Activated naive CD8-positive, alpha-beta T cell treated with anti-CD3 and anti-CD28 coated beads, Interleukin-2, amount 50 U/mL, for 16 hours (primary cell): ENCODE results near the gene OR5B21.

ENCODE experiments used
- DNase-seq: peaks from one replicate; pipeline ENCODE4 v3.0.0-alpha.2; 2020; ENCODE audit warnings: low read depth, low spot score

The OR5B21 gene

GRCh38 chr11:58508005-58508404 lies at the start of gene OR5B21:
Gene OR5B21, minus strand, starts transcription at chr11:58508105. Its CDS starts 0 bp downstream, at chr11:58508105.
- DNase-seq, result no peak

GRCh38 chr11:58549644-58550043 lies 41.7 kb upstream of the OR5B21 start:
- DNase-seq, result no peak

- DNase-seq, result no peak
These were observed 38.9 kb upstream of the OR5B21 start for GRCh38 chr11:58546841-58547240.

- DNase-seq, result no peak
These were observed 24.0 kb upstream of the OR5B21 start for GRCh38 chr11:58531865-58532341.

- no peak for DNase-seq
These were observed 22.3 kb upstream of the OR5B21 start for GRCh38 chr11:58530236-58530635.

GRCh38 chr11:58527429-58527828 lies 19.5 kb upstream of the OR5B21 start:
- no peak for DNase-seq

- DNase-seq, result no peak
These were observed 18.8 kb upstream of the OR5B21 start for GRCh38 chr11:58526721-58527120.

- no peak for DNase-seq
These were observed 17.2 kb upstream of the OR5B21 start for GRCh38 chr11:58525037-58525614.

- no peak for DNase-seq
These were observed 16.5 kb upstream of the OR5B21 start for GRCh38 chr11:58524232-58525036.

- no peak for DNase-seq
These were observed 6.0 kb upstream of the OR5B21 start for GRCh38 chr11:58513747-58514367.

- no peak for DNase-seq
These were observed 3.7 kb upstream of the OR5B21 start for GRCh38 chr11:58511636-58512035.

GRCh38 chr11:58509748-58510147 lies 1.8 kb upstream of the OR5B21 start:
- no peak for DNase-seq

- DNase-seq, result no peak
These were observed 909 bp upstream of the OR5B21 start for GRCh38 chr11:58508814-58509213.

- DNase-seq, result no peak
These were observed 550 bp downstream of the OR5B21 start for GRCh38 chr11:58507355-58507754.

- DNase-seq, result no peak
These were observed 970 bp downstream of the OR5B21 start for GRCh38 chr11:58506935-58507334.

GRCh38 chr11:58505849-58506248 lies 2.1 kb downstream of the OR5B21 start:
- DNase-seq, result no peak

GRCh38 chr11:58504232-58504631 lies 3.7 kb downstream of the OR5B21 start:
- DNase-seq, result no peak

GRCh38 chr11:58503361-58503856 lies 4.5 kb downstream of the OR5B21 start:
- no peak for DNase-seq

- DNase-seq, result no peak
These were observed 5.9 kb downstream of the OR5B21 start for GRCh38 chr11:58502004-58502403.

- no peak for DNase-seq
These were observed 9.4 kb downstream of the OR5B21 start for GRCh38 chr11:58498464-58498863.

- no peak for DNase-seq
These were observed 10.0 kb downstream of the OR5B21 start for GRCh38 chr11:58497951-58498350.

- DNase-seq, result no peak
These were observed 12.0 kb downstream of the OR5B21 start for GRCh38 chr11:58495906-58496305.

- DNase-seq, result no peak
These were observed 13.8 kb downstream of the OR5B21 start for GRCh38 chr11:58494101-58494500.
